K562 (cell line): Measurements from ENCODE around the gene ERCC1.

Experiments used
- CTCF ChIP-seq, 3 experiments: IDR thresholded peaks in 2 of 3; conservative IDR thresholded peaks in 1 of 3; 2 replicates each; pipeline ENCODE4 v1.5.1; 2011 to 2012; ENCODE audit warnings: low read length in 3 of 3, mild to moderate bottlenecking in 3 of 3, control low read depth in 2 of 3, improper control_type of control experiment in 1 of 3, inconsistent platforms in 1 of 3, low read depth in 1 of 3, mixed read lengths in 1 of 3, moderate library complexity in 1 of 3; ENCODE audit not compliant: insufficient read depth in 2 of 3
- ELK1 ChIP-seq: sonication (generic); formaldehyde crosslinking; IDR thresholded peaks from 2 replicates; pipeline ENCODE4 v1.8.1; 2022; ENCODE audit warnings: missing genetic modification reagents
- LCOR ChIP-seq: sonication (generic); formaldehyde crosslinking; IDR thresholded peaks from 2 replicates; pipeline ENCODE4 v1.8.0; 2022; ENCODE audit warnings: mild to moderate bottlenecking, missing genetic modification reagents
- NR2C2 ChIP-seq, 2 experiments: fragments of 200-800 bp in 1 of 2; sonication (Bioruptor generic) in 1 of 2; sonication (generic) in 1 of 2; formaldehyde crosslinking in 1 of 2; IDR thresholded peaks; 2 replicates each; pipeline versions ENCODE4 v1.6.1 to v1.8.0; 2016 to 2022; ENCODE audit warnings: mild to moderate bottlenecking in 1 of 2, missing compliant biosample characterization in 1 of 2, missing genetic modification characterization in 1 of 2, missing genetic modification reagents in 1 of 2
- PREB ChIP-seq: sonication (generic); formaldehyde crosslinking; IDR thresholded peaks from 2 replicates; pipeline ENCODE4 v1.8.1; 2023; ENCODE audit warnings: mild to moderate bottlenecking, missing genetic modification reagents
- SMARCA4 ChIP-seq: fragments of 450-650 bp; IDR thresholded peaks from 2 replicates; pipeline ENCODE4 v1.6.1; 2016
- ZNF3 ChIP-seq: fragments of 250-450 bp; sonication (Bioruptor Pico); IDR thresholded peaks from 2 replicates; pipeline ENCODE4 v1.5.0; 2021; ENCODE audit warnings: mild to moderate bottlenecking, moderate library complexity
- ZNF695 ChIP-seq: fragments of 450-650 bp; formaldehyde crosslinking; IDR thresholded peaks from 2 replicates; pipeline ENCODE4 v1.4.0; 2020; ENCODE audit warnings: mild to moderate bottlenecking, moderate library complexity

- TF ChIP-seq SMARCA4 (no peak), LCOR (no peak), CTCF (IDR thresholded peaks at IDR 0.05 in 2 of 3, conservative IDR thresholded peaks at IDR 0.05 in 1 of 3; ENCODE audit: insufficient read depth in 2 of 3, low read depth in 1 of 3, low read length in 3 of 3) (no peak), ELK1 (no peak), NR2C2 (CRISPR knock-in tag; IDR thresholded peaks at IDR 0.05) (no peak), NR2C2 (tag; IDR thresholded peaks at IDR 0.05) (no peak), ZNF3 (CRISPR knock-in tag) (no peak), ZNF695 (no peak), PREB (CRISPR knock-in tag) (no peak)
Measured at GRCh38 chr19:45471111-45471930, 47.6 kb upstream of the ERCC1 start.
